ENCODE measurements around the gene FADS3. TPM values are rescaled to one million over a fixed set of nuclear protein-coding genes. Genes with fewer than 3 reads are reported as not detected.

Gene FADS3
- total and polyA plus RNA-seq, 9 of the 15 experiments (the other 6 are each of a cell fraction or from before 2014, with no cell fraction given), result 0.97 to 148 (median 92.7) TPM

DNA sequence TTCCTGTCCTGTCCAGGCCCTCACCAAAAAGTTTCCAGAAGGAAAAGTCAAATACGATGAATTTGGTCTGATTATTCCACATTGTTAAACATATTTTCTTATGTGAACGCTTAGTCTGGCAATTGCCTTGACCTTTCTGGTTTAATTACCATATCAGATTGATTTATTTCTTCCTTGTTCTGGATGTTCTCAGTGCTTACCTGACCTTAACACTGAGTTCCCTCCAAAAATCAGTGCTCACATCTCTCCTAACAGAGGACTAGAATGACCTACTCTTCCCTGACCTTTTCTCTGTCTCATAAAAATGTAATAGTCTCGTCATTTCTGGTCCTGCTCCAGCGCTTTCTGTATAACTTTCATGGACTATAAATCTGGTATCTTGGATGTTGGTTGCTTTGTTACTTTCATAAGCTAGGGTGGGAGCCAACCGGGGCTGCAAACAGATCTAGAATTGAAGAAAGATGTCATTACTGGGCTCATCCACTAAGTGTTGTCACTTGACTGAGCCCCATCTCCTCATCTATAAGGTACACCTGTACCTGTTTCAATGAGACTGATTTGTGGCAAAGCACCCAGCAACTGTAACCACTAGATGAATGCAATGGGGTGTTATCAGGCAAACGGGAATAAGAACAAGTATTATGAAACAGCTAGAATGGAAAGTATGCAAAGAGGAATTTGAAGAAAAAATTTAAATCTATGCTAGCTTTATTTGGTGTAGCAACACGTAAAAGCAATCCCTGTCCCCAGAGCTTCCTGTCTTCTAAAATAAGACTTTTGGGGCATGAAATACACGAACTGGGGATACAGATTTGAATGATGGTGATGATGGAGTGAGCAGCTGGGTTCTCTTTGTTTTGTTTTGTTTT lies 60.9 kb downstream of the FADS3 start:
- in situ Hi-C loops (cut with MboI), result no loop called here
- intact Hi-C loops (cut with micrococcal nuclease), result no loop called here
- H3K4me3 ChIP-seq, result no peak overlapping the region
- no peaks in the 10 kb centered on the region for H3K36me3 ChIP-seq (ENCODE audit: control insufficient read depth, insufficient read depth, low read length)
- no peak overlapping the region for H3K27ac ChIP-seq (ENCODE audit: extremely low read depth, low read depth, low read length)
- ATAC-seq (no peak), DNase-seq (ENCODE audit: extremely low read depth in 1 of 4, low spot score in 3 of 4) (no peak), FAIRE-seq (no peak)
- peaks cover 14% of the 10 kb centered on the region; the same call in 2 of the 3 replicates for H3K79me2 ChIP-seq (ENCODE audit: control insufficient read depth, insufficient read depth, low read length)
- no peak overlapping the region for H3K9ac ChIP-seq (ENCODE audit: insufficient read depth in 1 of 2, low read depth in 2 of 2, low read length in 2 of 2)
- TF ChIP-seq ZNF253 (CRISPR knock-in tag; conservative IDR thresholded peaks at IDR 0.05) (no peak), GABPB1 (CRISPR knock-in tag; IDR thresholded peaks at IDR 0.05) (no peak), RBM14 (IDR thresholded peaks at IDR 0.05; ENCODE audit: borderline replicate concordance, insufficient read depth, low read depth, low read length) (no peak), BDP1 (IDR thresholded peaks at IDR 0.05; ENCODE audit: insufficient read depth, insufficient read length) (no peak), ZNF217 (CRISPR knock-in tag; IDR thresholded peaks at IDR 0.05) (no peak), ELF2 (CRISPR knock-in tag; IDR thresholded peaks at IDR 0.05) (no peak), NR3C1 (CRISPR knock-in tag; IDR thresholded peaks at IDR 0.05) (no peak), CC2D1A (IDR thresholded peaks at IDR 0.05) (no peak), HMGN3 (IDR thresholded peaks at IDR 0.05; ENCODE audit: borderline replicate concordance, extremely low read depth, insufficient read length, low read depth, low read length) (no peak), SRF (CRISPR knock-in tag; IDR thresholded peaks at IDR 0.05) (no peak)
- CTCF ChIA-PET (ENCODE audit: low intra/inter-chr PET ratio), result no interaction called here
- H3K4me1 ChIP-seq (replicated peaks in 1 of 2; ENCODE audit: control insufficient read depth in 2 of 2, insufficient read depth in 2 of 2, low read length in 2 of 2), result peaks cover 22 to 48% of the 10 kb centered on the region in 2 experiments
- H3K4me2 ChIP-seq (ENCODE audit: insufficient read depth, low read length), result no peak overlapping the region
- peaks cover 10% of the 10 kb centered on the region for H3K9me1 ChIP-seq (ENCODE audit: control insufficient read depth, insufficient read depth, low read length)
- H2AFZ ChIP-seq (ENCODE audit: low read depth, low read length), result no peak overlapping the region
- no peaks in the 10 kb centered on the region for H3K9me3 ChIP-seq (replicated peaks; ENCODE audit: control insufficient read depth, insufficient read depth, low read depth, low read length)
- POLR2A ChIA-PET, result interaction anchor here (0.7 to 2.1 kb wide), 5 partner anchors 10 to 293 kb away, joined by 3 to 10 read pairs (median 5); partner anchors contain the start of genes FADS1 and INCENP
- 44% methylated on average over 8 of the region's 8 CpGs for WGBS (ENCODE audit: insufficient coverage, low coverage, missing lambda C conversion rate)
- H3K27me3 ChIP-seq (ENCODE audit: control insufficient read depth in 2 of 2, insufficient read depth in 2 of 2, low read length in 2 of 2), result no peaks in the 10 kb centered on the region
- no TSS peak for BruUV-seq (replicated peaks)
- no peaks in the 10 kb centered on the region for H4K20me1 ChIP-seq (replicated peaks; ENCODE audit: control insufficient read depth, insufficient read depth, low read length)

Data from K562 (cell line).